SK-N-MC (cell line): ENCODE data around the gene ASIC3.

ENCODE experiments used
- DNase-seq: peaks from one replicate; pipeline ENCODE4 v3.0.0-alpha.2; 2011; ENCODE audit warnings: low read depth, low spot score
- H3K27ac ChIP-seq: fragments of 200-600 bp; sonication (generic); 2 replicates; pipeline ENCODE4 v1.5.1; 2016; ENCODE audit warnings: mixed run types
- H3K36me3 ChIP-seq: fragments of 200-600 bp; sonication (generic); 2 replicates; pipeline ENCODE4 v1.6.1; 2017; ENCODE audit warnings: antibody characterized with exemption, low read length, mixed read lengths; ENCODE audit not compliant: insufficient read depth
- H3K4me3 ChIP-seq: fragments of 200-600 bp; sonication (generic); 2 replicates; pipeline ENCODE4 v1.5.1; 2016
- H3K9ac ChIP-seq: fragments of 200-600 bp; sonication (generic); 2 replicates; pipeline ENCODE4 v1.8.0; 2017; ENCODE audit warnings: mixed run types, mixed read lengths; ENCODE audit not compliant: insufficient read length
- H3K9me3 ChIP-seq: fragments of 200-600 bp; sonication (generic); 2 replicates; pipeline ENCODE4 v1.6.1; 2017; ENCODE audit warnings: low read depth, mild to moderate bottlenecking, antibody characterized with exemption, low read length, moderate library complexity, mixed read lengths
- EZH2 ChIP-seq: fragments of 200-600 bp; sonication (generic); IDR thresholded peaks from one replicate; pipeline ENCODE4 v1.6.1; 2017; ENCODE audit warnings: antibody characterized with exemption
- FOXP2 ChIP-seq: optimal IDR thresholded peaks from 2 replicates; pipeline ENCODE3; 2011; ENCODE audit warnings: mild to moderate bottlenecking, moderate library complexity; ENCODE audit not compliant: insufficient read depth; ENCODE audit errors: extremely low read length, control extremely low read depth
- POLR2AphosphoS5 ChIP-seq: IDR thresholded peaks from 2 replicates; pipeline ENCODE4 v1.6.1; 2012; ENCODE audit warnings: mild to moderate bottlenecking, low read depth, low read length, borderline replicate concordance

The ASIC3 gene

DNA sequence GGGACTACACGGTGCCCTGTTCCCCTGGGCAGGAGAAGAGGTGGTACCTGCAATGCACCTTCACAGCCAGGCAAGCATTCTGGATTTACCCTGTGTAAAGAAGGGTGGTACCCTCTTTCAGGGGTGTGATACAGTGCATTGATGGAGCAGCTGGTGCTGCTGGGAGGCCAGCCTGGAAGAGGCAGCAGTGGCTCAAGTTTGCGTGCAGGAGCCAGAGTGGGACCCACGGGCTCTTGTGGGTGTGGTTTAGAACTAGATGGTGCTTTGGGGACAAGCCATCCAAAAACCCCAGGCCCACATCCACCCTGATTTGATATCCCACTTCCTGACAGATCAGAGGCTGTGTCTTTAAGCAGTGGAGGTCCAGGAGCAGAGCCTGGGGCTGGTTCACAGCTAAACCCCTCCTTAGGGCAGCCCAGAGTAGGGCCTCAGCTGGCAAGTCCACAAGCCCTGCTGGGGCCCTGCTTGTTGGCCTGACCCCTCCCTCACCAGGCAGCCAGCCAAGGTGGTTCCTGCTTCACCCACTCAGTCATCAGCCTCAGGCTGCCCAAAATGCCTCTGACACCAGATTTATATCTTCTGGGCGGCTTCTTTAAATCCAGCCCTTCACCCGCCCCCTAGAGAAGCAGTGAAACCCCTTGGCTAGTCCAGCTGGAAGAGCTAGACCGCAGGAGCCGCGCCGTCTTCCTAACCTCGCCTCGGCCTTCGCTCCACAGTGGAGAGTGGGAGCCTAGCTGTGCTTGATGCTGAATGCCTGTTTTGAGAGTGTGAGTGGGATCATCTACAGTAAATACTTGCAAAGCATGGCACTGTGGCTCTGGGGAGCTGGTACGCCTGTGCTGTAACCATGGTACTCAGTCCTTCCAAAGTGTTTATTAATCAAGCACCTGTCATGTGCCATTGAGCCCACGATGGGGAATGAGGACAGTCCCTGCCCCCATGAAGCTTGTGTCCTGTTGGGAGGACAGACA, 1.4 kb upstream of the ASIC3 start:
- no peak for DNase-seq
- no peak overlapping the region for H3K4me3 ChIP-seq
- no peaks in the 10 kb centered on the region for H3K36me3 ChIP-seq
- no peaks in the 10 kb centered on the region for H3K9me3 ChIP-seq
- no peak overlapping the region for H3K27ac ChIP-seq
- TF ChIP-seq FOXP2 (no peak), POLR2AphosphoS5 (no peak; the same call in 1 of the 2 replicates), EZH2 (no peak)
- H3K9ac ChIP-seq = no peak overlapping the region

GRCh38 chr7:151048911-151049463, 656 bp downstream of the ASIC3 start:
- H3K36me3 ChIP-seq = no peaks in the 10 kb centered on the region
- no peak overlapping the region for H3K9ac ChIP-seq
- no peaks in the 10 kb centered on the region for H3K9me3 ChIP-seq
- DNase-seq = no peak
- no peak overlapping the region for H3K4me3 ChIP-seq
- no peak overlapping the region for H3K27ac ChIP-seq
- TF ChIP-seq POLR2AphosphoS5 = no peak
- TF ChIP-seq FOXP2 = no peak
- TF ChIP-seq EZH2 = no peak

- TF ChIP-seq POLR2AphosphoS5 = no peak
- TF ChIP-seq FOXP2 = peak; percentile 23
- Histone ChIP-seq H3K9ac (no peak overlapping the region), H3K27ac (no peak overlapping the region), H3K9me3 (no peaks in the 10 kb centered on the region), H3K4me3 (peak overlapping the region; percentile 59), H3K36me3 (no peaks in the 10 kb centered on the region)
- DNase-seq = no peak
Measured at GRCh38 chr7:151051108-151051507, 2.8 kb downstream of the ASIC3 start.

- DNase-seq = no peak
- H3K36me3 ChIP-seq = no peaks in the 10 kb centered on the region
- TF ChIP-seq POLR2AphosphoS5 (no peak), EZH2 (no peak), FOXP2 (no peak)
- H3K27ac ChIP-seq = no peak overlapping the region
- H3K4me3 ChIP-seq = no peak overlapping the region
- no peak overlapping the region for H3K9ac ChIP-seq
- no peaks in the 10 kb centered on the region for H3K9me3 ChIP-seq
Measured at GRCh38 chr7:151053096-151053495, 4.8 kb downstream of the ASIC3 start.

DNA sequence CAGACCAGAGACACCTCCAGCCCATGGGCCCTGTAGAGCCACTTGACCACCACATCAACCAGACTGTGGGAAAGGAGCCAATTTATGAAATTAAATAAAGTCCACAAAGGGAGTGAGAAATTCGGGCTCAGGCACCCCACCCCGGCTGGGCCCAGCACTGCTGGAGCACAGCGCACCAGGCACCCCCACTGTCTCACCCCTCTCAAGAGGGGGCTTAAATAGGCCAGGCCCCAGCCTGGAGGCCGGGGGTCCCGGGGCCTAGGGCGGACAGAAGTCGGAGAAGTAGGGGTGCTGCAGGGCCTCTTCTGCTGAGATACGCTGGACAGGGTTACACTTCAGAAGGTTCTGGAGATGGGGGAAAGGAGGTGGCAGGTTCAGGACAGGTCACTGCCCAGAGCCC, 5.4 kb downstream of the ASIC3 start:
- Histone ChIP-seq H3K9me3 (no peaks in the 10 kb centered on the region), H3K4me3 (no peak overlapping the region), H3K9ac (no peak overlapping the region), H3K36me3 (no peaks in the 10 kb centered on the region), H3K27ac (no peak overlapping the region)
- DNase-seq = no peak
- TF ChIP-seq EZH2 (no peak), FOXP2 (no peak), POLR2AphosphoS5 (no peak)

GRCh38 chr7:151056283-151056665, 7.9 kb downstream of the ASIC3 start:
- no peak overlapping the region for H3K9ac ChIP-seq
- H3K9me3 ChIP-seq = no peaks in the 10 kb centered on the region
- H3K4me3 ChIP-seq = no peak overlapping the region
- TF ChIP-seq FOXP2 (no peak), POLR2AphosphoS5 (no peak), EZH2 (no peak)
- DNase-seq = no peak
- no peaks in the 10 kb centered on the region for H3K36me3 ChIP-seq
- no peak overlapping the region for H3K27ac ChIP-seq

- TF ChIP-seq POLR2AphosphoS5 (no peak), FOXP2 (no peak), EZH2 (no peak)
- Histone ChIP-seq H3K9ac (peak overlapping the region; percentile 59), H3K9me3 (no peaks in the 10 kb centered on the region), H3K4me3 (peak overlapping the region; percentile 88), H3K27ac (no peak overlapping the region), H3K36me3 (no peaks in the 10 kb centered on the region; the same call in 1 of the 2 replicates)
- no peak for DNase-seq
Measured at GRCh38 chr7:151056666-151057505, 8.6 kb downstream of the ASIC3 start.

DNA sequence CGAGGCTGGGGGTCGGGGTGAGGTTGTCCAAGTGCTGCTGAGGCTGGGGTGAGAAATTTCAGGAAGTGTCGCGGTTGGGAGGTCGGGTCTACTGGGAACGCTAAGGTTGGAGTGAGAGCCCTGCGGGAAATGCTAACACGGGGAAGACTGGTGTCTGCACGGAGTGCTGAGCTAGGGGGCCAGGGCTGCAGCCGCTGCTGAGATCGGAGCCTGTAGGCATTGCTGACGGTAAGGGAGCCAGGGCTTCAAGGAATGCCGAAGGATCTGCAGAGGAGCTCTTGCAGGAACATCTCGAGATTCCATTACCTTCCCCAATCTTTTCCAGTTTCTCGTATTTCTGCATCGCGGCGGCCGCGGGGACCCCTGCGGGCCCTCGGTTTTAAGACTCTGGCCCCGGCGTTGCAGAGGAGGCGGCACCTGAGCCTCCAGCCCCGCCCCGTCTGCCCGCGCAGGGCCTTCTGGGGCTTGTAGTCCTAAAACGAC, 9.2 kb downstream of the ASIC3 start, which contains the start of gene CDK5:
CDK5 (minus strand) TSS at position 392 of the 483 bp plus-strand sequence; CDS start at position 343, 49 bp downstream.
- peak within 1 kb of the TSS; percentile 89 for H3K27ac ChIP-seq

More for the DNA sequence above, 9.2 kb downstream of the ASIC3 start, which contains the start of gene CDK5:
- Histone ChIP-seq H3K36me3 (peaks cover 2% of the 10 kb centered on the region; the same call in 1 of the 2 replicates), H3K4me3 (peak within 1 kb of the TSS; percentile 94), H3K9me3 (no peaks in the 10 kb centered on the region), H3K9ac (peak within 1 kb of the TSS; percentile 73)
- no peak for TF ChIP-seq EZH2
- no peak for TF ChIP-seq FOXP2
- TF ChIP-seq POLR2AphosphoS5 = no peak
- DNase-seq = no peak
